ENCODE measurements around the gene PALLD.

PALLD gene

DNA sequence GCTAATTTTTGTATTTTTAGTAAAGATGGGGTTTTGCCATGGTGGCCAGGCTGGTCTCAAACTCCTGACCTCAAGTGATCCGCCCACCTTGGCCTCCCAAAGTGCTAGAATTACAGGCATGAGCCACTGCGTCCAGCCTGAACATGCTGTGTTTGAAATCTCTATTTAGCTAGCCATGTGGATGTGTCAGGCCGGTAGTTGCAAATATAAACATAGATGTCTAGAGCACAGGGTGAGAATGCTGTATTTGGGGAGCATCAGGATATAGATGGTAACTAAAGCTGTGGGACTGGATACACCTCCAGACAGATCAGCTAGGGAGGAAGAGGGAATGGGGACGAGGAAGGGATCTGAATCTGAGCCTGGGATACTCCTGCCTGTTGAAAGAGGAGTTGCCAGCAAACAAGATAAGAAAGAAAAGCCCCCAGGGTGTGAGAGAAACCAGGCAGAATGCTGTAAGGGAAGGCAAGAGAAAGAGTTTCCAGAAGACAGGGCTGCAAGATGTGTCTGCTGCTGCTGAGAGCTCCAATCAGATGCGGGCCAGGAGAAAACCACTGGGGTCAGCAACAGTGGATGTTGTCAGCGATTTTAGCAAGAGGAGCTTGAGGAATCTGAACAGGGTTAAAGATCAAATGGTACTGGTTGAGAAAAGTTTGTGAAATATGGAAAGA is 177.4 kb downstream of the PALLD start:
- DNase-seq (ENCODE audit: low read depth in 4 of 4, low spot score in 1 of 4) = no peak

DNA sequence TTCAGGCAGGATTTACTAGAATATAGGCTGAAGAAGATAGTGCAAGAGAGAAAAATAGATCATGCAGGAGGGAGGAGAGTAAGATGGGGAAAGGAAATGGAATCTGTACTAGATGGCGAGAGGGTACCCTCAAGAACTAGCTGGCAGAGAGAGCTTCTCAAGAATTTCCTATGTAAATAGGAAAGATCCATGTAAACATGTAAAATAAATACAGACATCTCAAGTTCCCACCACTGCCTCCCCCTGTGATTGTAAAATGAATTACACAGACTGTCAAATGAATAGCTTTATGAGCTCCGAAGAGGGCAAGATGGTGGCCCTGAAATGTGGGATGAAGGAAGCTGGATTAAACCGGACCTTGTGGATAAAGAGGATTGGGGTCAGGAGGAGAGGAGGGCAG is 178.0 kb downstream of the PALLD start:
- no peak for DNase-seq (ENCODE audit: low read depth in 4 of 4, low spot score in 1 of 4)

DNA sequence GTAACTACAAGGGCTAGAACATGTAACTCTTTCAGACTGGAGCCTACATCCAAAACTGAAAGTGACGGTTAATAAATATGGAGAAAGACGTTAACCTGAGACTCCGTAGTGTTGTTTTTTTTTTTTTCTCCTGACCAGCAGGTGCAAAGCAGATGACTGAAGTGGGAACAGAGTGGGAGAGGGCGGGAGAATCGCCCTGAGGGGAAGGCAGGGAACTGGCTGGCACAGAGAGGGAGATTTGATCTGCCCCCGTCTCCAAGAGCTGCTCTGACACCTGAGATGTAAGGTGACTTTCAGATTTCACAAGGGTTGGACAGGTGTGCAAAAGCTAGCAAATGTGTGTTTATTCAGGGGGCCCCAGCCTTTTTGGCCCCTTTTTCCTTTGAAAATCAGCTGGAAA is 180.2 kb downstream of the PALLD start:
- no peak for DNase-seq (ENCODE audit: low read depth in 4 of 4, low spot score in 1 of 4)

DNA sequence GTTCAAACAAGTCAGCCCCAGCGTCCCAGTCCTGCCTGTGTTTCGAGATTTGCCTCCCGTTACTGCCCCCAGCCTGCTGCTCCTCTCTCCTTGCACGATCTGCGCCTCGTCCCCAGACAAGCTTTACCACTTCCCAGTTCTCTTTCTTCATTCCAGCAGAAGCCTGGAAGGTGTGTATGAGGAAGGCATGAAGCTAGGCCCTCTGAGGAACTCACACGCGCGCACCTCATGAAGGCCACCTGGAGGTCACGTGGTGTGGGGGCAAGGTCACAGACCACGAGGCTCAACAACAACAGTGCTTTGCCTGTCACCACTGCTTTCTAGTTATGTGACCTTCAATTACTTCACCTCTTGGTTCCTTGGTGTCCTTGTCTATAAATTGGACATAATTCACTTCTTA is 181.0 kb downstream of the PALLD start:
- no peak for DNase-seq (ENCODE audit: low read depth in 4 of 4, low spot score in 1 of 4)

DNA sequence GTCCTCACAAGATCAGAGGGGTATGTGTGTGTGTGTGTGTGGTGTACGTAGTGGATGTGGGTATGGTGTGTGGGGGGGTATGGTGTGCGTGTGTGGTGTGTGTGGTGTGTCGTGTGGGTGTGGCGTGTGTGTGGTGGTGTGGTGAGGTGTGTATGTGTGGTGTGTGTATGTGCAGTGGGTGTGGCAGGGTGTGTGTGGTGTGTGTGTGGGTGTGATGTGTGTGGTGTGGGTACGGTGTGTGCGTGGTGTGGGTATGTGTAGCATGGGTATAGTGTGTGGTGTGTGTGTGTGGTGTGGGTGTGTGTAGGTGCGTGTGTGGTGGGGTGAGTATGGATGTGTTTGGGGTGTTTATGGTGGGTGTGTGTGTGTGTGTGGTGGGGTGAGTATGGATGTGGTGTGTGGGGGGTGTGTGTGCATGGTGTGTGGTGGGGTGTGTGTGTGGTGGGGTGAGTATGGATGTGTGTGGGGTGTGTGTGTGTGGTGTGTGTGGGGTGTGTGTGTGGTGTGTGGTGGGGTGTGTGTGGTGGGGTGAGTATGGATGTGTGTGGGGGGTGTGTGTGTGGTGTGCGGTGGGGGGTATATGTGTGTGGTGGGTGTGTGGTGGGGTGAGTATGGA is 182.0 kb downstream of the PALLD start:
- no peak for DNase-seq (ENCODE audit: low read depth in 4 of 4, low spot score in 1 of 4)

DNA sequence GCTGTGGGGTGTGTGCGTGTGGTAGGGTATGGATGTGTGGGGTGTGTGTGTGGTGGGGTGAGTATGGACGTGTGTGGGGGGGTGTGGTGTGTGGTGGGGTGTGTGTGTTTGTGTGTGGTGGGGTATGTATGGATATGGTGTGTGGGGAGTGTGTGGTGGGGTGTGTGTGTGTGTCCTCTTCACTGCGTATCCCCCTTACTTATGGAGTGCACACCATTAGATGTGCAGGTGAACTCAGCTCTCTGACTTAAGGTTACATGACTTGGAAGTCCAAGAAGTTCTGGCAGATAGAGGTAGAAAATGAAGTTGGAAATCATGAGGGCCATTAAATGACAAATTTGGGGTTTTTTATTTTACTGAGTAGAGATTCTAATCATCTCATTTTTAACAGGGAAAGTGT is 182.5 kb downstream of the PALLD start:
- DNase-seq (ENCODE audit: low read depth in 4 of 4, low spot score in 1 of 4) = no peak

DNA sequence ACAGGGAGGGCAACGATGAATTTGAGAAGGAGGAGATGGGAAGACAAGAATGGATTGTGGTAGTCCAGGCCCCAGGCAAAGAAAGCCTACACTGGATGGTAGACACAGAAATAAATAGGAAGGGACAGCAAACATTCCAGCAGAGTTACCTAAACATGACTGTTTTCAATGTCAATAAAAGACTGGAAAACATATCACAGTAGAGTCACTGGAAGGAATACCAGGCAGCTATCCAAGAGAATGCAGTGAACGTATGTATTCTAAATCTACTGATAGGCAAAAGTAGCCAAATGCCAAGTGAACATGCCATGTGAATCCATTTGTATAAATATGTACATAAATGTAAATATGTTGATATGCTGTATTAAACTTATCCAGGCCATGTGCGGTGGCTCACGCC is 183.0 kb downstream of the PALLD start:
- DNase-seq (ENCODE audit: low read depth in 4 of 4, low spot score in 1 of 4) = no peak

DNA sequence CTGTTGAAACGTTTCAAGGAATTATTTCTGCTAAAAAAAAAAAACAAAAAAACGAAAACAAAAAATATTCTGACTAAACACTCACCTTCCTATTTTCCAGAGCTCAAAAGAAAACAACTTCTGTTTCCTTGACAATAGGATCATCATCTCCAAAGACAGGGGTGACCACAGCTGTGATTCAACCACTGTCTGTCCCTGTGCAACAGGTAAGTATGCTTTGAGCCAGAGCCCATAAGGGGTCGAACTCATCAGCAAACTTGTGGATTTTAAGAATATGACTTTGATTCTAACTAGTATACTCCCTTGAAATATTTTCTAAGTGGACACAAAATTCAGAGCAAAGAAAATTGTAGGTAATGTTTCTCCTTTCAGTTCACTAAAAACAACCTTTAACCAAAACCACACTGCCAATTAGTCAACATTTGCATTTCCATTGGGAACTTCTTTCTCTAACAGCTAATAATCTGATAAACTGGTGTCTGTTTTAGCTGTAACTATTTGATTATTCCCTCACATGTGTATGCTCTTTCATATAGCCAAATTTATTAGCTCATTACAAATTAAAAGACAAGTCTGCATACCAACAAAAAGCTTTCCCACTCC is 186.1 kb downstream of the PALLD start:
- DNase-seq (ENCODE audit: low read depth in 4 of 4, low spot score in 1 of 4) = no peak

DNA sequence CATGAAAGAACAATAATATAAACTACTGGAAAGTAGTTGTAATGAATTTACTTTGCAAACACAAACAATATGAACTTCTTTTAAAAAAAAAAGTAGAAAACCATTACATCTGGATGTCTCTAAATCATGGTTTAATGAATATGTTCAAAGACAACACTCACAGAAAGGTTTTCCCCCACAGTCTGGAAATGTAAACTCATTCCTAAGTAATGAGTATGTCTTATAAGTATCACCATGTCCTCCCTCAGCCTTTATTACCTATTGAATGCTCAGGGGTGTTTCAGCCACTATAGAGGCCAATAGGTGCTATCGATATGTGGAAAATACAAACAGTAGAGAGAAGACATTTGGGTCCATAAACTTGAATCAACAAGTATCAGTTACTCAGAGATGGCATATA is 186.7 kb downstream of the PALLD start:
- DNase-seq (ENCODE audit: low read depth in 4 of 4, low spot score in 1 of 4) = no peak

DNA sequence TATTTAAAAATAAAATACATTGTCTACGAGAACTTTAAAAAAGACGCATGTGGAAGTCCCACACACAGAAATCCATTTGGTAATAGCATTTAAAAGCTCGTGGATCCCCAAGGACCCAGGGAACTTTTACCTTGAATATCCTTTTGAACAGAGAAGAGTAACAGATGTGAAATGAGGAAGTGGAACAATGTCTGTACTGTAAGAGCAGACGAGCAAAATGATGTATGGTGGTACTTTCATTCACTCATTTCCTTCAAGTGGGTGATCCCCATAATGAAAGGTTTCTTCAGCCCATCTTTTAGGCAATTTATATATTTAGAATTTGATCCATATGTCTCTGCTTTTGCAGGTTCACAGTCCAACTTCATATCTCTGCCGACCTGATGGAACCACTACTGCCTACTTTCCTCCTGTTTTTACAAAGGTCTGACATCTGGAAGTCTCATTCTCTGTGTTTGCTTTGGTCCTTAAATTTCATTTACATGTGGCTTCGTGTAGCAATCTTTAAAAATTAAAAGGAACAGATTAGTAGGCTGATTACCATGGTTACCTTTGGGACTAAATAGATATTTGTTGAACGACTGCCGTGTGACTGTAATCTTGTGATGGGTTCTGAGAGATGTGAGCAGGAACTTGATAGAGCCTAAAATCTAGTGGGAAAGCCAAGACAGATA is 188.4 kb downstream of the PALLD start:
- no peak for DNase-seq (ENCODE audit: low read depth in 4 of 4, low spot score in 1 of 4)

DNA sequence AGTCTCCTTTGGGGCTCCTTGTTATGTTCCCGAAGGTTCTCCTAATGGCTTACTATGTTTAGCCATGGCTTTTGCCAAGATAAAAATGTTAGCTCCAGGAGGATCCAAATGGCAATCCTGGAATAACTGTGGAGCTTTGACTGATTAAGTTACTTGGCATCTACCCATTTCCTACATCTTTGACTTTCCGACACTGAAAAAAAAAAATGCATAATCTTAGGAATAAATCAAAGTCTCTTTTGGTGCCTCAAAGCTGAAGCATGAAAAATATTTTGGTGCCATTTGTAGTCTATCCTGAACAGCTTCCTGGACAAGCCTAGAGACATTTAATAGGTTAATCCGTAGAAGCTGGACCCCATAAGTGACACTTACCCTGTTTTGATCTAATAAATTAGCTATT is 191.7 kb downstream of the PALLD start:
- DNase-seq (ENCODE audit: low read depth in 4 of 4, low spot score in 1 of 4) = no peak

DNA sequence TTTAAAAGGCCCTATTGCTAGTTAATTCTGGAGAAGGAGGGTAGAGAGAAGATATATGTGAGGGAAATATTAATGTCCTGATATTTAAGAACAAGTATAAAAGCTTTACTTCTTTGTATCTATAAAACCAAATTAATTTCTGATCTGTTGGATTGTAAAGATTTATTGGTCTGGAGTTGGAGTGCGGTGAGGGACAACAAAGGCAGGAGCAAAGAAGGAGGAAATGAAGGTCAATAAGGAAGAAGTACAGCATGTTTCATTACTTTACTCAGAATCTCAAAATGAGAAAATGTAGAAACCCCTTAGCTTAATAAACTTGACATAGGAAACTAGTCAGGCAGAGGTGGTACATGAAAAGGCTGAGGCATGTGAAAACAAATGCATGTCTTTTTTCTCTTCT is 192.9 kb downstream of the PALLD start:
- no peak for DNase-seq (ENCODE audit: low read depth in 4 of 4, low spot score in 1 of 4)

DNA sequence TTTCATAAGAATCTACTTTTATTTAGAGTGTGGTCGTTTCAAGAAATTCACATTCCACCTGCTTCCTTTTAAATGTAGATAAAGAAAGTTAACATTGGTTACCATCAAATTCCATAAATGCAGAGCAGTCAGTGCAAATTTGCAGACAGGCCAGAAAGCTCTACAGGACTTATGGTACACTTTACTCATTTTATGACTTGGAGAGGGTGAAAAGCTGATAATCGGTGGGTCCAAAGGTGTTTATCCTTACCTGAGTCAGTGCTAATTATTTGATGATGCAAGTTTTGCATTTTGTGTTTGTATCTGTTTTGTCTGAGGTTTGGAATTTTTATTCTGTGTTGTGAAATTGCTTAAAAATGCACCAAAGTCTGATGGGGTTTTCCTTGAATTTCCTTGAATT is 193.3 kb downstream of the PALLD start:
- DNase-seq (ENCODE audit: low read depth in 4 of 4, low spot score in 1 of 4) = no peak

DNA sequence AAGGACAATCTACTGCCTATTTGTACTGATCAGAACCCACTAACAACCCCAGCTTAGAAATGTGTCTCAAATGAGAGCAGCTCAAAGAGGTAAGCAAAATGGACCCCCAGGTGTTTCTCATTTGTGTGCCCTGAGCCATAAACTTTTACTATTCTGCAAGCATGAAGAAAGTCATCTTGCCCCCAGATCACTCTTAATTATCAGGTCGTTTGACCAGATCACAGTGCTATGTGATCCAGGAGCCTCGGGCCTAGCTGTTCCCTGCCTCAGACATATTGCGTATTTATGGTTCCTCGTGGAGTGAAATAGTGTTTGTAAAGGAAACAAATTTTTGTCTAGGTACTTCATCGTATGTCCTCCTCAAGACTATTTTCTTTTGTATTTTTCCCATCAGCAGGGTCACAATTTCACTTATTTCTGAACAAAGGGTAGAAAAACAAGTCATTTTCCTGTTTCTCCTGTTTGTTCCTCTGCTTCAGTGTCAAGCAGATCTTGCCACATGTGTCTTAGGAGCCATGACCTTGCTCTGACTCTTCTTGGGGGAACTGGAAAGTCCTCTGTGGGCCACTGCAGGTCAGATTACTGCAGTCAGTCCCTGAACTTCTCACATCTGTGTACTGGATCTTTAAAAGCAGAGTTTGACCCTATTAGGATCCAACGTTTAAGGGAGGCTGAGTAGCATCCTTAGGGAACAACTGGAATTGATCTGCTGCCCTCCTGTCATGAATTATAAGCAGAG is 194.9 kb downstream of the PALLD start:
- DNase-seq (ENCODE audit: low read depth in 4 of 4, low spot score in 1 of 4) = no peak

DNA sequence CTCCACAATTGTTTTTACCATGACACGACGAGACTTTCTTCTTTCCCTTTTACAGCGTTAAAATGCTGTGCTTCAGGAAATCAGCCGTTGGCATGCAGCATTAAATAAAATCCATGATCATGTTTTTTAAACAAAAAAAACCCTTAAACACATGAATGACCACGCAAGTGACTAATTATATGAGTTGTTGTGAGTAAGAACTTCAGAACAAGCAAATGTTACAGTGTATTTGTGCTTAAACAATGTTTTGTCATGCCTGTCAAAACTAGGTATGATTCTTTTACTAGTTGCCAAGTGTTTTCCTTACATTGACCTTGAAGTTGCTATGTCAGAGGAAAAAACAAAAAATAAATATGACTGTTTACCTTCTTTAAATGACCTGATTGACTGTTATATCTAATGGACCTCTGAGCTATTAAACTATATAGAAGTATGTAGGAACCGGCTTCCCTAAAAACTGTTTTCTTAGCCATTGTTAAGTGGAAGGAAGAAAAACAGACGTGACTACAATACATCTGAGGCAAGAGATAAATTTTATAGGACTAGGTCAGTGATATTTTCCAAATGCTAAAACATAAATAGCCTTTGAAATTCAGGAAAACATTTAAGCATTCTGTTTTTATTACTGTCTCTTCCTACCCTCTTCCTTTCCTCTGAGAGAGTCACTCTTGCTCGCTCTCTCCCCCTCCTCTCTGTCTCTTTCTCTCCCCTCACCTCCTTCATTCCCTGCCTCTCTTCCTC is 197.1 kb downstream of the PALLD start:
- DNase-seq (ENCODE audit: low read depth in 4 of 4, low spot score in 1 of 4) = no peak

DNA sequence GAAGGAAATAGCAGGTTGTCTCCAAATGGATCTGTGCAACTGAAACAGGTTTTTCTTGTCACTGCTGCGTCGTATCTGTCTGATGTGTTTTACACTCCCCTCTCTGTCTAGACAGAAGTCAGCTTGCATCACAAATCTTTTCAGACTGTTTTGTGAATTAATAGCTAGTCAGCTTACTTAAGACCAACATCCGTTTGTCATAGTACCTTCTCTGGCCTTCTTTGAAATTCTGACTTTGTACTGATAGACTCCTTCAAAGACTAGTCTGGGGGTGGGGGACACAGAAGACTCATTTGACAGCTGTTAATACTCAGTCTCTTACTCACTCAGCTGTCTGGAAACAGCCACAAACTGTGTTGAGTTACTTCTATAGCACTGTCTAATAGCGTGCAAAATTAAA is 197.8 kb downstream of the PALLD start:
- no peak for DNase-seq (ENCODE audit: low read depth in 4 of 4, low spot score in 1 of 4)

DNA sequence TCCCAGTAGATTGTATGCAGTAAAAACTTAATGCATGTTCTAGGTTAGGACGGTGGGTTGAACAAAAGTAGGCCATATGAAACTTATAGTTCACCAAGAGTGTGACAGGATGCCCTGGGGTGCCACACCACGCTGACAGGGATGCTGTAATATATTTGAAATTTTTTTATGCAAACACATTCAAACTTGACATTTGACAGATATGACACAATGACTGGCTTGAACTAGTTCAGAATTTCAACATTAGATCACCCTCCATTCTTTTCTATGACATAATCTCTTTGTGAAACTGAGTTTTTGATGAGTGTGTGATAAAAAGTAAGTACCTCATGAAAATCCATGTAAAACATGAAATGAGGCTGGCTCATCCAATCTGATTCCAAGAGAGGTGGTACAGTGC is 198.4 kb downstream of the PALLD start:
- DNase-seq (ENCODE audit: low read depth in 4 of 4, low spot score in 1 of 4) = no peak

DNA sequence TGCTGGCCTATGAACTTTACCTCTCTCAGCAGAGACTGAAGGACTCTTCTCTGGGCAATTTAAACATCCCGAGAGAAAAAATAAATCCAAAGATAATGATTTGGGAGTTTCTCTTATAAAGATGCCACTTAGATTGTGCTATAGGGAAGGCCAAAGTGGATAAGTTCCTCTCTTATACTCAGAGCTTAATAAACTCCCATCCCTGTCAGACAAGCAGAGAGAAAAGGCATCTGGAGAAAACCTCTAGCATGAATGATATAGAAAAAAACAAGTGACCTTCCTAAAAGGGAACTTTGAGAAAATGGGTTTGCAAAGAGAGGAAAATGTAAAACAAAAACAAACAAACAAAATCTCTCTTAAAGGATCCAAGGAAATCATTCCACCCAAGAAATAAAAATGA is 199.4 kb downstream of the PALLD start:
- no peak for DNase-seq (ENCODE audit: low read depth in 4 of 4, low spot score in 1 of 4)

DNA sequence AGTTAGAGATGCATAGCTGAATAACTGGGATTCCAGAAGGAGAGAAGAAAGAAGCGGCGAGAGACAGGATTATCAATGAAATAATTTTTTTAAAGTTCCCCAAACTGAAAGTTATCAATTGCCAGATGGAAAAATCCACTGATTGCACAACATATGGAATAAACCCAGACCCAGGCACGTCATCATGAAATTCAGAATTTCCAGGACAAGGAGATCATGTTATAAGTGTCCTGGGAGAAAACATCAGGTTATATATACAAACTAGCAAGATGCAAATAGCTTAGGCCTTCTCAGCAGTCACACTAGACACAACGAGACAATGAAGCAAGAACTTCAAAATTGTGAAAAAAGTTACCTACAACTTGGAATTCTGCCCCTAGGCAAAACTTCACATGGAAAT is 200.0 kb downstream of the PALLD start:
- no peak for DNase-seq (ENCODE audit: low read depth in 4 of 4, low spot score in 1 of 4)

DNA sequence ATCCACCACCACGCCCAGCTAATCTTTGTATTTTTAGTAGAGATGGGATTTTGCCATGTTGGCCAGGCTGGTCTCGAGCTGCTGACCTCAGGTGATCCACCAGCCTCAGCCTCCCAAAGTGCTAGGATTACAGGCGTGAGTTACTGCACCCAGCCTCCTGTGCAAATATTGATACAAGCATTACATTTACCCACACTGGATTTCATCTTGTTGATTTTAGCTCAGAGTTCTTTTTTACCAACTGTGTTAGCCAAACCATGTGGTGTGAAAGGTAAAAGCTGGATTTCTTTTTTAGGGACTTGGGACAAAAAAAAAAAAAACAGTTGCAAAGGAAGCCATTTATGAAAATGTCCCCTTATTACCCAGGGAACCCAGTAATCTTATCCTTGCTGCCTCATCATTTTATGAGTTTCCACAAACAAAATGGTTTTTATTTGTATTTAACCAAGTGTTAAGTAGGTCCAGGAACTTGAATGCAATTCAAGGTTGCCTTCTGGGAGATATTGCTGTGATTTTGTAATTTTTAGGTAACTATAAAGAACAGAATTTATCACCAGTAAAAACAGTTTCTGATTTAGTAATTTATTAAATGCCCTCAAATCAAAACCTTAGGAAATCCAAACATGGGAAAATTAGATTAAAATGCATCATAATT is 202.5 kb downstream of the PALLD start:
- no peak for DNase-seq (ENCODE audit: low read depth in 4 of 4, low spot score in 1 of 4)
